Activated CD4-positive, alpha-beta memory T cell treated with anti-CD3 and anti-CD28 coated beads, Interleukin-2, amount 10 ng/mL, durations not matched to agents 7 days and 5 days (primary cell): Measurements from ENCODE around the gene CCT5. TPM values are rescaled to one million over a fixed set of nuclear protein-coding genes. Genes with fewer than 3 reads are reported as not detected.
"Not testable (repeated sequence)": the region's sequence is repeated elsewhere in the genome, so short reads cannot be mapped to it uniquely, and the experiment has no call there.

Experiments
- CTCF ChIA-PET: fragments of 350-600 bp; sonication (Branson Sonifier 250); formaldehyde crosslinking; loops from one replicate; lab custom pipeline; 2021; ENCODE audit warnings: antibody characterized with exemption, inconsistent platforms; lab: Charles Lee
- POLR2A ChIA-PET: fragments of 350-600 bp; sonication (Branson Sonifier 250); formaldehyde crosslinking; loops from one replicate; lab custom pipeline; 2021; ENCODE audit warnings: antibody characterized with exemption; lab: Charles Lee
- DNase-seq: peaks from one replicate; pipeline ENCODE4 v3.0.0-alpha.2; 2020
- H3K27ac Mint-ChIP-seq: one replicate; pipeline ENCODE4 v1.8.0; 2021; ENCODE audit warnings: mild to moderate bottlenecking, mixed read lengths
- H3K27me3 Mint-ChIP-seq: one replicate; pipeline ENCODE4 v1.8.0; 2021; ENCODE audit warnings: mixed read lengths
- H3K36me3 Mint-ChIP-seq: one replicate; pipeline ENCODE4 v1.8.0; 2021; ENCODE audit warnings: low read depth, mixed read lengths
- H3K4me1 Mint-ChIP-seq: one replicate; pipeline ENCODE4 v1.8.0; 2021; ENCODE audit warnings: mixed read lengths
- H3K4me3 Mint-ChIP-seq: one replicate; pipeline ENCODE4 v1.8.0; 2021; ENCODE audit warnings: mild to moderate bottlenecking, mixed read lengths
- H3K9me3 Mint-ChIP-seq: one replicate; pipeline ENCODE4 v1.8.0; 2021; ENCODE audit warnings: mixed read lengths
- total RNA-seq, 2 experiments: library from RNA; stranded (reverse); gene quantifications; one replicate each; pipeline ENCODE4 v1.2.3, GENCODE V29; 2021

CCT5 gene
- total RNA-seq, 2 experiments from 2014 or later, result 220 to 223 TPM

DNA sequence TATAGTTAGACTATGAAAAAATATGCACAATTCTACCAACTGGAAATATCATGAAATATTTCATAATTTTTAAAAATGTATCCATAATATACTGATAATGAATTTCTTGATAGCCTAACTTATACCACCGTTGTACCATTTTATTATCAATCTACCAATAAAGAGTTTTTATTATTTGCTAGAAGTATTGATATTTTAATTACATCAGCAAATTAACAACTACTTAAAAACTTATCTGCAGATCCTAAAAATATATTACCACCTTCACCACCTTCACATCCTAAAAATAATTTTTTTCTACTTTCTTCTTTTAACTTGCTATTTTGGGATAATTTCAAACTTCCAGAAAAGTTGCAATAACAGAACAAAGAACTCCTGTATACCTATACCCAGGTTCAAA, 21.8 kb upstream of the CCT5 start:
- no peak for DNase-seq
- H3K27ac Mint-ChIP-seq, result no peak overlapping the region
- peaks cover 25% of the 10 kb centered on the region for H3K36me3 Mint-ChIP-seq
- H3K4me3 Mint-ChIP-seq, result no peak overlapping the region
- H3K27me3 Mint-ChIP-seq, result no peaks in the 10 kb centered on the region
- peaks cover 5% of the 10 kb centered on the region for H3K9me3 Mint-ChIP-seq
- ChIA-PET CTCF (no interaction called here), POLR2A (no interaction called here)
- H3K4me1 Mint-ChIP-seq, result no peaks in the 10 kb centered on the region

- no peak for DNase-seq
- Mint-ChIP-seq H3K27me3 (no peaks in the 10 kb centered on the region), H3K4me1 (no peaks in the 10 kb centered on the region), H3K27ac (no peak overlapping the region), H3K9me3 (peaks cover 5% of the 10 kb centered on the region), H3K36me3 (peaks cover 19% of the 10 kb centered on the region), H3K4me3 (no peak overlapping the region)
- POLR2A ChIA-PET, result no interaction called here
- CTCF ChIA-PET, result no interaction called here
Measured at GRCh38 chr5:10229306-10230048, 20.6 kb upstream of the CCT5 start.

- Mint-ChIP-seq H3K9me3 (no peaks in the 10 kb centered on the region), H3K4me3 (no peak overlapping the region), H3K4me1 (no peaks in the 10 kb centered on the region), H3K36me3 (peaks cover 17% of the 10 kb centered on the region), H3K27me3 (no peaks in the 10 kb centered on the region), H3K27ac (no peak overlapping the region)
- POLR2A ChIA-PET, result interaction anchor here (0.7 to 1.1 kb wide), 2 partner anchors 10 to 18 kb away, joined by 3 read pairs; partner anchors contain the start of gene CCT5
- CTCF ChIA-PET, result no interaction called here
- no peak for DNase-seq
Measured at GRCh38 chr5:10232386-10232785, 17.7 kb upstream of the CCT5 start.

GRCh38 chr5:10233011-10233410, 17.1 kb upstream of the CCT5 start:
- Mint-ChIP-seq H3K9me3 (no peaks in the 10 kb centered on the region), H3K36me3 (peaks cover 20% of the 10 kb centered on the region), H3K27me3 (no peaks in the 10 kb centered on the region), H3K4me3 (no peak overlapping the region), H3K27ac (no peak overlapping the region), H3K4me1 (no peaks in the 10 kb centered on the region)
- CTCF ChIA-PET, result no interaction called here
- POLR2A ChIA-PET, result interaction anchor here (1.1 kb wide), 1 partner anchor 18 kb away, joined by 3 read pairs; the partner anchor contains the start of gene CCT5
- no peak for DNase-seq

DNA sequence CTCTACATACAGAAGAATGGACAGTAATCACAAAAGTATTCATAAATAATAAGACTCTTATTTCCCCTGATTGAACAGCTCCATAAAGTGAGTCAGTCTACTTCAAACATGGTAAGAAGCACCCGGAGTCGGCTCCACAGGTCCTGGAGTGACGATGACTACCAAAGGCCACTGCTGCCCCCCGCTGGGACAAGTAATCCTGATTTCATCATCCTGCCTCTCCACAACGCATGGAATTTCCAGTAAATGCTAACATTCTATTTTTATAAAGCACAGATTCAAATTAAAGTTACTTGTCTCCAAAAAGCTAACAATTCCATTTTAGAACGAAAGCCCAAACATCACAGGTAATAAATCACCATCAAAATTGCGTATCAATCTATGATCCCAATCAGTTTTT, 16.6 kb upstream of the CCT5 start:
- Mint-ChIP-seq H3K4me1 (no peaks in the 10 kb centered on the region), H3K36me3 (peaks cover 21% of the 10 kb centered on the region), H3K27me3 (no peaks in the 10 kb centered on the region), H3K27ac (no peak overlapping the region), H3K4me3 (no peak overlapping the region), H3K9me3 (no peaks in the 10 kb centered on the region)
- CTCF ChIA-PET, result no interaction called here
- POLR2A ChIA-PET, result no interaction called here
- DNase-seq, result no peak

DNA sequence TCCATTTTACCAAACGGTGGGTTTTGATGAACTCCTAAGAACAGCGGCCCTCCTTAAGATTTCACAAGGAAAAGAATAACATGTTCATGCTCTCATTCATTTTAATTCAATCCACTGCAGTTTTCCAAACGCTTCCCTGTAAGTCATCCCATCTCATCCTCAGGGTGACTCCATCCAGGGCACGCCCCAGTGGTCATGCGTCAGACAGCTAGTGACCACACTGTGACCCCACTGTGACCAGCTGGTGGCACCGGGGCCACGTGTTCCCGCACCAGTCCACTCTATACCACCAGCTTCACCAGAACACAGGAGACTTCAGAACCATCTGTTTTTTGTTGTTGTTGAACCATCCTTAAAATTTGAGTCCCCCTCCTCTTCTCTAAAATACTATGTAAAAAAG, 14.7 kb upstream of the CCT5 start:
- Mint-ChIP-seq H3K4me3 (no peak overlapping the region), H3K27me3 (no peaks in the 10 kb centered on the region), H3K27ac (no peak overlapping the region), H3K9me3 (no peaks in the 10 kb centered on the region), H3K36me3 (peaks cover 21% of the 10 kb centered on the region), H3K4me1 (no peaks in the 10 kb centered on the region)
- ChIA-PET CTCF (no interaction called here), POLR2A (interaction anchor here (1.3 kb wide), 1 partner anchor 14 kb away, joined by 3 read pairs; no protein-coding TSS in a partner anchor)
- DNase-seq, result no peak

GRCh38 chr5:10243660-10244240, 6.3 kb upstream of the CCT5 start:
- Mint-ChIP-seq H3K4me3 (no peak overlapping the region), H3K36me3 (peaks cover 10% of the 10 kb centered on the region), H3K27me3 (no peaks in the 10 kb centered on the region), H3K4me1 (peaks cover 22% of the 10 kb centered on the region), H3K9me3 (no peaks in the 10 kb centered on the region), H3K27ac (no peak overlapping the region)
- POLR2A ChIA-PET, result no interaction called here
- CTCF ChIA-PET, result no interaction called here
- DNase-seq, result no peak

DNA sequence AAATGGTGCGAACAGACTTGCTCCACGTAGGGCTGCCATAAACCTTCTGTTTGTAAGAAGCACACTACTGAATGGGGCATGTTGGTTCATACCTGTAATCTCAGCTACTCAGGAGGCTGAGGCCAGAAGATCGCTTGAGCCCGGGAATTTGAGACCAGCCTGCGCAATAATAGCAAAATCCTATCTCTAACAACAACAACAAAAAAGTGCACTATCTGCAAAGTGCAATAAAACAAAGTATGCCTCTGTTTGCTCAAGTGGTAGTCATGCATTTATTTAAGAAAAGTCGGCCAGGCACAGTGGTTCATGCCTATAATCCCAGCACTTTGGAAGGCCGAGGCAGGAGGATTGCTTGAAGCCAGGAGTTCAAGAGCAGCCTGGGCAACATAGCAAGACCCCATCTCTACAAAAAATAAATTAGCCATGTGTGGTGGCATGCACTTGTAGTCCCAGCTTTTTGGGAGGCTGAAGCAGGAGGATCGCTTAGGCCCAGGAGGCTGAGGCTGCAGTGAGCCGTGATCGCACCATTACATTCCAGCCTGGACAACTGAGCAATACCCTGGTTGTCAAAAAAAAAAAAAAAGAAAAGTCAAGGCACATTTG, 5.6 kb upstream of the CCT5 start:
- CTCF ChIA-PET, result no interaction called here
- POLR2A ChIA-PET, result interaction anchor here (0.5 kb wide), 1 partner anchor 37 kb away, joined by 3 read pairs; no protein-coding TSS in a partner anchor
- no peak for DNase-seq
- no peaks in the 10 kb centered on the region for H3K9me3 Mint-ChIP-seq
- H3K27me3 Mint-ChIP-seq, result no peaks in the 10 kb centered on the region
- H3K4me1 Mint-ChIP-seq, result peaks cover 27% of the 10 kb centered on the region
- H3K27ac Mint-ChIP-seq, result no peak overlapping the region
- H3K36me3 Mint-ChIP-seq, result peaks cover 12% of the 10 kb centered on the region
- H3K4me3 Mint-ChIP-seq, result no peak overlapping the region

GRCh38 chr5:10246761-10247160, 3.3 kb upstream of the CCT5 start:
- no peak overlapping the region for H3K4me3 Mint-ChIP-seq
- H3K4me1 Mint-ChIP-seq, result peaks cover 35% of the 10 kb centered on the region
- ChIA-PET POLR2A (interaction anchor here (0.6 to 1.1 kb wide), 2 partner anchors 18 to 106 kb away, joined by 4 read pairs; partner anchors contain the start of gene MARCHF6), CTCF (no interaction called here)
- no peaks in the 10 kb centered on the region for H3K27me3 Mint-ChIP-seq
- H3K9me3 Mint-ChIP-seq, result no peaks in the 10 kb centered on the region
- no peak for DNase-seq
- H3K36me3 Mint-ChIP-seq, result peaks cover 21% of the 10 kb centered on the region
- H3K27ac Mint-ChIP-seq, result no peak overlapping the region

- H3K27me3 Mint-ChIP-seq, H3K4me3 Mint-ChIP-seq, CTCF ChIA-PET, H3K9me3 Mint-ChIP-seq, H3K27ac Mint-ChIP-seq, DNase-seq: not testable (repeated sequence)
- Mint-ChIP-seq H3K36me3 (peaks cover 26% of the 10 kb centered on the region), H3K4me1 (peaks cover 40% of the 10 kb centered on the region)
- POLR2A ChIA-PET, result interaction anchor here (0.6 to 1.1 kb wide), 2 partner anchors 17 to 106 kb away, joined by 4 read pairs; partner anchors contain the start of gene MARCHF6
Measured at GRCh38 chr5:10247217-10247616, 2.9 kb upstream of the CCT5 start.

GRCh38 chr5:10248378-10249260, 1.5 kb upstream of the CCT5 start:
- no peaks in the 10 kb centered on the region for H3K9me3 Mint-ChIP-seq
- POLR2A ChIA-PET, result interaction anchor here (0.6 to 5.4 kb wide), 9 partner anchors 12 to 384 kb away, joined by 3 to 55 read pairs (median 4); partner anchors contain the start of genes MARCHF6 and ROPN1L
- CTCF ChIA-PET, result interaction anchor here (0.7 to 2.8 kb wide), 3 partner anchors 35 to 379 kb away, joined by 3 to 9 read pairs (median 8); no protein-coding TSS in a partner anchor
- DNase-seq, result peak; percentile 21
- H3K27me3 Mint-ChIP-seq, result no peaks in the 10 kb centered on the region
- H3K36me3 Mint-ChIP-seq, result peaks cover 33% of the 10 kb centered on the region
- H3K4me1 Mint-ChIP-seq, result peaks cover 50% of the 10 kb centered on the region
- H3K4me3 Mint-ChIP-seq, result peak overlapping the region; percentile 81
- H3K27ac Mint-ChIP-seq, result peak overlapping the region; percentile 93

- no peaks in the 10 kb centered on the region for H3K9me3 Mint-ChIP-seq
- H3K4me3 Mint-ChIP-seq, result peak overlapping the region; percentile 81
- H3K36me3 Mint-ChIP-seq, result peaks cover 49% of the 10 kb centered on the region
- peak overlapping the region; percentile 60 for H3K27ac Mint-ChIP-seq
- H3K27me3 Mint-ChIP-seq, result no peaks in the 10 kb centered on the region
- peak; percentile 38 for DNase-seq
- ChIA-PET CTCF (interaction anchor here (1.3 to 2.8 kb wide), 2 partner anchors 33 to 103 kb away, joined by 4 to 9 read pairs; partner anchors contain the start of gene MARCHF6), POLR2A (interaction anchor here (1.0 to 5.4 kb wide), 12 partner anchors 9 to 384 kb away, joined by 3 to 55 read pairs (median 6); partner anchors contain the start of gene MARCHF6)
- H3K4me1 Mint-ChIP-seq, result peaks cover 65% of the 10 kb centered on the region
Measured at GRCh38 chr5:10250806-10251276, 761 bp downstream of the CCT5 start.
